CD14-positive monocyte (primary cell): ENCODE data around the gene DEAF1. TPM values are rescaled to one million over a fixed set of nuclear protein-coding genes. Genes with fewer than 3 reads are reported as not detected.
"Not testable (repeated sequence)": the region's sequence is repeated elsewhere in the genome, so short reads cannot be mapped to it uniquely, and the experiment has no call there.

Source experiments
- DNase-seq, 3 donors: peaks; one replicate each; pipeline ENCODE4 v3.0.0-alpha.2; 2011 to 2022
- H2AFZ ChIP-seq: 2 replicates; pipeline ENCODE4 v1.6.0; 2012; ENCODE audit warnings: mild to moderate bottlenecking, low read depth, low read length, inconsistent platforms; ENCODE audit not compliant: insufficient read depth, poor library complexity, severe bottlenecking
- H3K27ac ChIP-seq, 2 donors: 1 replicate in 1 of 2; 2 replicates in 1 of 2; pipeline ENCODE4 v1.5.1; 2012 to 2013; ENCODE audit warnings: low read length in 2 of 2, control low read depth in 1 of 2, inconsistent platforms in 1 of 2, low read depth in 1 of 2, mild to moderate bottlenecking in 1 of 2
- H3K27me3 ChIP-seq, 2 donors: one replicate each; pipeline versions ENCODE4 v1.6.0 to v1.6.1; 2011 to 2013; ENCODE audit warnings: low read length in 2 of 2; ENCODE audit not compliant: control insufficient read depth in 2 of 2, insufficient read depth in 2 of 2
- H3K36me3 ChIP-seq, 2 donors: replicated peaks in 1 of 2; 1 replicate in 1 of 2; 2 replicates in 1 of 2; pipeline versions ENCODE4 v1.5.1 to v1.6.1; 2012 to 2013; ENCODE audit warnings: low read length in 2 of 2, control low read depth in 1 of 2, inconsistent platforms in 1 of 2, mild to moderate bottlenecking in 1 of 2; ENCODE audit not compliant: insufficient read depth in 2 of 2, control insufficient read depth in 1 of 2
- H3K4me1 ChIP-seq, 2 donors: 1 replicate in 1 of 2; 2 replicates in 1 of 2; pipeline versions ENCODE4 v1.5.1 to v1.6.1; 2012 to 2013; ENCODE audit warnings: low read length in 2 of 2, control low read depth in 1 of 2, inconsistent platforms in 1 of 2, mild to moderate bottlenecking in 1 of 2, moderate library complexity in 1 of 2; ENCODE audit not compliant: insufficient read depth in 2 of 2, control insufficient read depth in 1 of 2
- H3K4me2 ChIP-seq: replicated peaks from 2 replicates; pipeline ENCODE3; 2012; ENCODE audit warnings: low read length, moderate library complexity, mild to moderate bottlenecking; ENCODE audit not compliant: poor library complexity, severe bottlenecking; ENCODE audit errors: extremely low read depth
- H3K4me3 ChIP-seq, 3 experiments: fragments of 200-600 bp in 1 of 3; sonication (generic) in 1 of 3; replicated peaks in 1 of 3; 1 replicate in 2 of 3; 2 replicates in 1 of 3; pipeline ENCODE4 v1.5.1; 2011 to 2013; ENCODE audit warnings: low read length in 3 of 3, mild to moderate bottlenecking in 3 of 3, control low read depth in 2 of 3, low read depth in 2 of 3, inconsistent platforms in 1 of 3, moderate library complexity in 1 of 3
- H3K79me2 ChIP-seq: 2 replicates; pipeline ENCODE4 v1.6.0; 2012; ENCODE audit warnings: mild to moderate bottlenecking, control low read depth, inconsistent platforms, low read length, moderate library complexity; ENCODE audit not compliant: insufficient read depth
- H3K9ac ChIP-seq: 2 replicates; pipeline ENCODE4 v1.6.0; 2017; ENCODE audit warnings: low read length, mild to moderate bottlenecking; ENCODE audit not compliant: insufficient read depth, poor library complexity, severe bottlenecking
- H3K9me3 ChIP-seq, 2 donors: replicated peaks in 1 of 2; 1 replicate in 1 of 2; 2 replicates in 1 of 2; pipeline versions ENCODE4 v1.5.1 to v1.6.1; 2012 to 2013; ENCODE audit warnings: low read length in 2 of 2, control low read depth in 1 of 2; ENCODE audit not compliant: control insufficient read depth in 1 of 2, insufficient read depth in 1 of 2
- H4K20me1 ChIP-seq: 2 replicates; pipeline ENCODE4 v1.6.0; 2012; ENCODE audit warnings: mild to moderate bottlenecking, low read length, control low read depth, moderate library complexity; ENCODE audit not compliant: insufficient read depth
- H3K27ac Mint-ChIP-seq, 7 donors: one replicate each; pipeline ENCODE4 v1.8.0; 2020; ENCODE audit warnings: mild to moderate bottlenecking in 7 of 7, mixed read lengths in 7 of 7, moderate library complexity in 6 of 7, inconsistent platforms in 2 of 7
- H3K27me3 Mint-ChIP-seq, 3 donors: one replicate each; pipeline ENCODE4 v1.8.0; 2021 to 2022; ENCODE audit warnings: low read depth in 3 of 3, mild to moderate bottlenecking in 3 of 3, mixed read lengths in 3 of 3, moderate library complexity in 3 of 3, inconsistent platforms in 1 of 3
- H3K36me3 Mint-ChIP-seq, 2 donors: one replicate each; pipeline ENCODE4 v1.8.0; 2020; ENCODE audit warnings: mixed read lengths in 2 of 2, inconsistent platforms in 1 of 2, mild to moderate bottlenecking in 1 of 2
- H3K4me1 Mint-ChIP-seq: one replicate; pipeline ENCODE4 v1.8.0; 2020; ENCODE audit warnings: mild to moderate bottlenecking, mixed read lengths
- H3K4me3 Mint-ChIP-seq, 2 donors: one replicate each; pipeline ENCODE4 v1.8.0; 2020; ENCODE audit warnings: mild to moderate bottlenecking in 2 of 2, mixed read lengths in 2 of 2, moderate library complexity in 1 of 2
- H3K9me3 Mint-ChIP-seq, 7 donors: one replicate each; pipeline ENCODE4 v1.8.0; 2020 to 2022; ENCODE audit warnings: mixed read lengths in 7 of 7, mild to moderate bottlenecking in 6 of 7, moderate library complexity in 6 of 7, inconsistent platforms in 2 of 7
- WGBS: methylation state at CpG from one replicate; pipeline ENCODE4 v1.1.5; 2013; ENCODE audit warnings: missing lambda C conversion rate; ENCODE audit not compliant: insufficient coverage; 5-methylcytosine and 5-hydroxymethylcytosine counted together
- intact Hi-C, 2 donors: fragments of 100-400 bp; cut with micrococcal nuclease; formaldehyde crosslinking; loops; one replicate each; pipeline versions ENCODE4 v1.15.0 to v1.15.1; 2023
- polyA plus RNA-seq, 3 donors: library from polyadenylated mRNA; depleted of rRNA in 1 of 3; unstranded in 2 of 3; stranded (reverse) in 1 of 3; fragments of 300-500 nt in 2 of 3; fragments of >200 nt in 1 of 3; fragmentation: Illumina TruSeq in 2 of 3; gene quantifications; 1 replicate in 2 of 3; 2 replicates in 1 of 3; pipeline ENCODE4 v1.2.3, GENCODE V29; 2012 to 2021
- TF ChIP-seq, protein P1 (sequence below): fragments of 200-600 bp; IDR thresholded peaks from one replicate; pipeline ENCODE4 v1.8.0; 2022; ENCODE audit warnings: antibody characterized with exemption, mild to moderate bottlenecking

DEAF1 gene
- polyA plus RNA-seq, 3 donors: 18.0 to 22.3 (median 22.2) TPM

DNA sequence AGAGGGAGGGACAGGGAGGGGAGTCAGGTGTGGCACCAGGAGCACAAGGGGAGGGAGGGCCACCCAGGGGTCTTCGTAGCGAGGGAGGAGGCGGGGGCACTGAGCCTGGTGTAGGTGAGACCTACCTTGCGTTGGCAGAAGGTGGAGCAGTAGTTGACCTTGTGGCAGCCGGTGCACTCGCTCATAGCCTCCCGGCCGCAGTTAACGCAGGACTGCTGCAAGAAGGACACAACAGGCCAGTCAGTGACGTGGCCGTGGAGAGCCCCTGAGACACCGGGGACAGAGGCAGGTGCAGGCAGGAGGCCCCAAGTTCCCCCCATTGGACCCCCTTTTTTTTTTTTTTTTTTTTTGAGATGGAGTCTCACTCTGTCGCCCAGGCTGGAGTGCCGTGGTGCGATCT is 41.2 kb downstream of the DEAF1 start:
- Histone ChIP-seq H3K27me3 (no peaks in the 10 kb centered on the region), H3K4me3 (no peak overlapping the region), H4K20me1 (no peaks in the 10 kb centered on the region), H3K9me3 (peaks cover 0 to 6% of the 10 kb centered on the region in 2 donors), H3K36me3 (peaks cover 31 to 57% of the 10 kb centered on the region in 2 donors), H2AFZ (no peak overlapping the region), H3K27ac (peak overlapping the region; percentile 27), H3K79me2 (no peaks in the 10 kb centered on the region), H3K9ac (no peak overlapping the region), H3K4me1 (no peaks in the 10 kb centered on the region), H3K4me2 (no peak overlapping the region)
- TF ChIP-seq, protein P1, sequence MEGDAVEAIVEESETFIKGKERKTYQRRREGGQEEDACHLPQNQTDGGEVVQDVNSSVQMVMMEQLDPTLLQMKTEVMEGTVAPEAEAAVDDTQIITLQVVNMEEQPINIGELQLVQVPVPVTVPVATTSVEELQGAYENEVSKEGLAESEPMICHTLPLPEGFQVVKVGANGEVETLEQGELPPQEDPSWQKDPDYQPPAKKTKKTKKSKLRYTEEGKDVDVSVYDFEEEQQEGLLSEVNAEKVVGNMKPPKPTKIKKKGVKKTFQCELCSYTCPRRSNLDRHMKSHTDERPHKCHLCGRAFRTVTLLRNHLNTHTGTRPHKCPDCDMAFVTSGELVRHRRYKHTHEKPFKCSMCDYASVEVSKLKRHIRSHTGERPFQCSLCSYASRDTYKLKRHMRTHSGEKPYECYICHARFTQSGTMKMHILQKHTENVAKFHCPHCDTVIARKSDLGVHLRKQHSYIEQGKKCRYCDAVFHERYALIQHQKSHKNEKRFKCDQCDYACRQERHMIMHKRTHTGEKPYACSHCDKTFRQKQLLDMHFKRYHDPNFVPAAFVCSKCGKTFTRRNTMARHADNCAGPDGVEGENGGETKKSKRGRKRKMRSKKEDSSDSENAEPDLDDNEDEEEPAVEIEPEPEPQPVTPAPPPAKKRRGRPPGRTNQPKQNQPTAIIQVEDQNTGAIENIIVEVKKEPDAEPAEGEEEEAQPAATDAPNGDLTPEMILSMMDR: no peak
- Mint-ChIP-seq H3K9me3 (peaks cover 0 to 12% (median 4%) of the 10 kb centered on the region in 7 donors), H3K36me3 (peaks cover 35 to 79% of the 10 kb centered on the region in 2 donors), H3K4me3 (no peak overlapping the region), H3K27me3 (peaks cover 0 to 4% (median 0%) of the 10 kb centered on the region in 3 donors), H3K27ac (peak overlapping the region in 2 of 7 donors; percentile 57 to 70), H3K4me1 (no peaks in the 10 kb centered on the region)
- WGBS: 96% methylated on average over 10 of the region's 15 CpGs
- intact Hi-C loops: no loop called here
- no peak for DNase-seq

DNA sequence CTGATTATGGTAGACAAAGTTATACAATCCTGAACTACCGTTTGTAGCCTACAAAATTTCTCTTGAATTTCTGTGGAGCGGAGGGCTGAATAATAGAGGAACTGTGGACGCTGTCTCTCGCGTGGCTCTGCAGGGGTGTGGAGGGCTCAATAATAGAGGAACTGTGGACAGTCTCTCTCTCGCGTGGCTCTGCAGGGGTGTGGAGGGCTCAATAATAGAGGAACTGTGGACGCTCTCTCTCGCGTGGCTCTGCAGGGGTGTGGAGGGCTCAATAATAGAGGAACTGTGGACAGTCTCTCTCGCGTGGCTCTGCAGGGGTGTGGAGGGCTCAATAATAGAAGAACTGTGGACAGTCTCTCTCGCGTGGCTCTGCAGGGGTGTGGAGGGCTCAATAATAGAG is 41.9 kb downstream of the DEAF1 start:
- peaks cover 34 to 79% of the 10 kb centered on the region in 2 donors for H3K36me3 Mint-ChIP-seq
- intact Hi-C loops, H3K4me3 ChIP-seq, H2AFZ ChIP-seq, H3K9ac ChIP-seq, H4K20me1 ChIP-seq, H3K4me1 ChIP-seq, H3K27me3 ChIP-seq, H3K4me1 Mint-ChIP-seq, H3K4me3 Mint-ChIP-seq, H3K9me3 ChIP-seq, H3K4me2 ChIP-seq, H3K79me2 ChIP-seq, H3K27me3 Mint-ChIP-seq: not testable (repeated sequence)
- peak overlapping the region; percentile 27 for H3K27ac ChIP-seq
- H3K9me3 Mint-ChIP-seq: peaks cover 0 to 12% (median 4%) of the 10 kb centered on the region in 7 donors
- H3K36me3 ChIP-seq: peaks cover 25 to 57% of the 10 kb centered on the region in 2 donors
- DNase-seq: peak; percentile 18 to 38 (median 34)
- peak overlapping the region in 4 of 7 donors; percentile 55 to 72 (median 64) for H3K27ac Mint-ChIP-seq
- 32% methylated on average over 10 of the region's 14 CpGs for WGBS
